Measurements from ENCODE around the gene LRCH2. TPM values are rescaled to one million over a fixed set of nuclear protein-coding genes. Genes with fewer than 3 reads are reported as not detected.

LRCH2 gene
- polyA plus RNA-seq, 3 donors = not detected

GRCh38 chrX:115234461-115234860 is 565 bp upstream of the LRCH2 start:
- no peak overlapping the region for H3K4me3 Mint-ChIP-seq
- no peak overlapping the region for H2AFZ ChIP-seq (ENCODE audit: insufficient read depth, low read depth, low read length, poor library complexity, severe bottlenecking)
- no peaks in the 10 kb centered on the region for H4K20me1 ChIP-seq (ENCODE audit: insufficient read depth, low read length)
- H3K4me1 Mint-ChIP-seq = no peaks in the 10 kb centered on the region
- H3K79me2 ChIP-seq (ENCODE audit: insufficient read depth, low read length) = no peaks in the 10 kb centered on the region
- peaks cover 0 to 7% (median 0%) of the 10 kb centered on the region in 7 donors for H3K9me3 Mint-ChIP-seq
- intact Hi-C loops (cut with micrococcal nuclease) = no loop called here
- no peaks in the 10 kb centered on the region for H3K9me3 ChIP-seq (replicated peaks in 1 of 2; ENCODE audit: control insufficient read depth in 1 of 2, insufficient read depth in 1 of 2, low read length in 2 of 2)
- H3K9ac ChIP-seq (ENCODE audit: insufficient read depth, low read length, poor library complexity, severe bottlenecking) = no peak overlapping the region
- DNase-seq = no peak
- H3K36me3 Mint-ChIP-seq = no peaks in the 10 kb centered on the region
- WGBS (ENCODE audit: insufficient coverage) = no CpG with 5 or more reads among the region's 3 CpGs
- H3K27ac Mint-ChIP-seq = no peak overlapping the region
- no peak overlapping the region for H3K4me3 ChIP-seq (replicated peaks in 1 of 3; ENCODE audit: low read depth in 2 of 3, low read length in 3 of 3)
- no peak for TF ChIP-seq CTCF (IDR thresholded peaks at IDR 0.05)
- H3K4me2 ChIP-seq (replicated peaks; ENCODE audit: extremely low read depth, low read length, poor library complexity, severe bottlenecking) = no peak overlapping the region
- H3K27me3 ChIP-seq (ENCODE audit: control insufficient read depth in 2 of 2, insufficient read depth in 2 of 2, low read length in 2 of 2) = peaks cover 28 to 36% of the 10 kb centered on the region in 2 donors
- no peaks in the 10 kb centered on the region for H3K4me1 ChIP-seq (ENCODE audit: control insufficient read depth in 1 of 2, insufficient read depth in 2 of 2, low read length in 2 of 2)
- no peaks in the 10 kb centered on the region for H3K36me3 ChIP-seq (replicated peaks in 1 of 2; ENCODE audit: control insufficient read depth in 1 of 2, insufficient read depth in 2 of 2, low read length in 2 of 2)
- H3K27me3 Mint-ChIP-seq (ENCODE audit: low read depth in 3 of 3) = peaks cover 24 to 42% (median 33%) of the 10 kb centered on the region in 3 donors
- H3K27ac ChIP-seq (ENCODE audit: low read depth in 1 of 2, low read length in 2 of 2) = no peak overlapping the region

GRCh38 chrX:115232933-115233496 is 881 bp downstream of the LRCH2 start:
- no peak for DNase-seq
- no peak overlapping the region for H3K27ac Mint-ChIP-seq
- no peaks in the 10 kb centered on the region for H3K36me3 ChIP-seq (replicated peaks in 1 of 2; ENCODE audit: control insufficient read depth in 1 of 2, insufficient read depth in 2 of 2, low read length in 2 of 2)

More at GRCh38 chrX:115232933-115233496, 881 bp downstream of the LRCH2 start:
- H3K9me3 Mint-ChIP-seq = peaks cover 0 to 7% (median 0%) of the 10 kb centered on the region in 7 donors
- no peaks in the 10 kb centered on the region for H3K36me3 Mint-ChIP-seq
- Histone ChIP-seq H4K20me1 (ENCODE audit: insufficient read depth, low read length) (no peaks in the 10 kb centered on the region), H3K27me3 (ENCODE audit: control insufficient read depth in 2 of 2, insufficient read depth in 2 of 2, low read length in 2 of 2) (peaks cover 28 to 36% of the 10 kb centered on the region in 2 donors), H3K9ac (ENCODE audit: insufficient read depth, low read length, poor library complexity, severe bottlenecking) (no peak overlapping the region), H3K27ac (ENCODE audit: low read depth in 1 of 2, low read length in 2 of 2) (no peak overlapping the region), H2AFZ (ENCODE audit: insufficient read depth, low read depth, low read length, poor library complexity, severe bottlenecking) (no peak overlapping the region), H3K9me3 (replicated peaks in 1 of 2; ENCODE audit: control insufficient read depth in 1 of 2, insufficient read depth in 1 of 2, low read length in 2 of 2) (no peaks in the 10 kb centered on the region), H3K4me1 (ENCODE audit: control insufficient read depth in 1 of 2, insufficient read depth in 2 of 2, low read length in 2 of 2) (no peaks in the 10 kb centered on the region), H3K4me2 (replicated peaks; ENCODE audit: extremely low read depth, low read length, poor library complexity, severe bottlenecking) (no peak overlapping the region), H3K79me2 (ENCODE audit: insufficient read depth, low read length) (no peaks in the 10 kb centered on the region), H3K4me3 (replicated peaks in 1 of 3; ENCODE audit: low read depth in 2 of 3, low read length in 3 of 3) (no peak overlapping the region)
- peak overlapping the region in 1 of 2 donors; percentile 51 for H3K4me3 Mint-ChIP-seq
- WGBS (ENCODE audit: insufficient coverage) = no CpG with 5 or more reads among the region's 6 CpGs
- no peaks in the 10 kb centered on the region for H3K4me1 Mint-ChIP-seq
- H3K27me3 Mint-ChIP-seq (ENCODE audit: low read depth in 3 of 3) = peaks cover 24 to 36% (median 33%) of the 10 kb centered on the region in 3 donors
- no peak for TF ChIP-seq CTCF (IDR thresholded peaks at IDR 0.05)
- intact Hi-C loops (cut with micrococcal nuclease) = no loop called here
